Parathyroid adenoma (tissue), 2 donors: ENCODE measurements around the gene MAP2K2.
"Not testable (repeated sequence)": the region's sequence is repeated elsewhere in the genome, so short reads cannot be mapped to it uniquely, and the experiment has no call there.

ENCODE experiments used
- H2AFZ ChIP-seq: fragments of 300-600 bp; sonication (generic); one replicate; pipeline ENCODE4 v1.7.0; 2017; ENCODE audit warnings: antibody characterized with exemption, mild to moderate bottlenecking
- H3K27ac ChIP-seq: fragments of 300-600 bp; sonication (generic); one replicate; pipeline ENCODE4 v1.7.0; 2017
- H3K27me3 ChIP-seq: fragments of 300-600 bp; sonication (generic); one replicate; pipeline ENCODE4 v1.7.0; 2017; ENCODE audit warnings: low read length; ENCODE audit not compliant: control insufficient read depth, insufficient read depth
- H3K36me3 ChIP-seq: fragments of 300-600 bp; sonication (generic); one replicate; pipeline ENCODE4 v1.7.0; 2017; ENCODE audit warnings: low read length; ENCODE audit not compliant: control insufficient read depth, insufficient read depth
- H3K4me1 ChIP-seq: fragments of 300-600 bp; sonication (generic); one replicate; pipeline ENCODE4 v1.7.0; 2017; ENCODE audit warnings: control low read depth
- H3K4me2 ChIP-seq: fragments of 300-600 bp; sonication (generic); one replicate; pipeline ENCODE4 v1.7.0; 2017; ENCODE audit warnings: low read length
- H3K4me3 ChIP-seq: fragments of 300-600 bp; sonication (generic); one replicate; pipeline ENCODE4 v1.7.0; 2017; ENCODE audit warnings: low read depth, low read length
- H3K79me2 ChIP-seq: fragments of 300-600 bp; sonication (generic); one replicate; pipeline ENCODE4 v1.7.0; 2017; ENCODE audit warnings: control low read depth
- H3K9ac ChIP-seq: fragments of 300-600 bp; sonication (generic); one replicate; pipeline ENCODE4 v1.7.0; 2017; ENCODE audit warnings: mild to moderate bottlenecking
- H3K9me3 ChIP-seq: fragments of 300-600 bp; sonication (generic); one replicate; pipeline ENCODE4 v1.7.0; 2017; ENCODE audit warnings: low read length; ENCODE audit not compliant: control insufficient read depth
- TF ChIP-seq, protein P1 (sequence below): fragments of 300-600 bp; sonication (generic); IDR thresholded peaks from one replicate; pipeline ENCODE4 v1.7.0; 2017; ENCODE audit warnings: antibody characterized with exemption, mild to moderate bottlenecking
- donor health status: primary hyperparathyroidism.

Gene MAP2K2

DNA sequence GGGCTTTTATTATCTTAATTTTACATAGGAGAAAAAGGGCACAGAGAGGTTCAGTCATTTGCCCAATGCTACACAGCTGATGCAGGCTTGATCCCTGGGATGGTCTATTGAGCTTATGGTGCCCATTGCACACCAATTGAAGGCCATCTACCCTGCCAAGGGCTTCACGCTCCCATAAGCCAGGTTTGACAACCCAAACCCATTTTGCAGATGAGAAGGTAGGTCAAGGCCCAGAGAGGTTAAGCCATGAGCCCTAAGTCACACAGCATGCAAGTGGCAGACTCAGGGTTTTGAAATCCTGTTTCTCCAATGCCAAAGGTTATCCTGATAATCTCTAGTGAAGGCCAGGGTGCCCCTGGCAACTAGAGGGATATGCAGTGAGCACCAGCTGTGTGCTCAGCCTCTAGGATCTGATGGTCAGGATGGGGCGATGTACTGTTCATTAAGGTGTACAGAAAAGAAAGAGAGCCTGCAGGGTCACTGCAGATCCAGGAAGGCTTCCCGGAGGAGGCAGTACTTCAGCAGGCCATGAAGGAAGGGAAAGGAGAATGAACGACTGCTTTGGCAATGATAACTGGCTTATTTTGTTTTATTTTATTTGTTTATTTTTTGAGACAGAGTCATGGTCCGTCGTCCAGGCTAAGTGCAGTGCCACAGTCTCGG is 37.6 kb upstream of the MAP2K2 start:
- TF ChIP-seq, protein P1, sequence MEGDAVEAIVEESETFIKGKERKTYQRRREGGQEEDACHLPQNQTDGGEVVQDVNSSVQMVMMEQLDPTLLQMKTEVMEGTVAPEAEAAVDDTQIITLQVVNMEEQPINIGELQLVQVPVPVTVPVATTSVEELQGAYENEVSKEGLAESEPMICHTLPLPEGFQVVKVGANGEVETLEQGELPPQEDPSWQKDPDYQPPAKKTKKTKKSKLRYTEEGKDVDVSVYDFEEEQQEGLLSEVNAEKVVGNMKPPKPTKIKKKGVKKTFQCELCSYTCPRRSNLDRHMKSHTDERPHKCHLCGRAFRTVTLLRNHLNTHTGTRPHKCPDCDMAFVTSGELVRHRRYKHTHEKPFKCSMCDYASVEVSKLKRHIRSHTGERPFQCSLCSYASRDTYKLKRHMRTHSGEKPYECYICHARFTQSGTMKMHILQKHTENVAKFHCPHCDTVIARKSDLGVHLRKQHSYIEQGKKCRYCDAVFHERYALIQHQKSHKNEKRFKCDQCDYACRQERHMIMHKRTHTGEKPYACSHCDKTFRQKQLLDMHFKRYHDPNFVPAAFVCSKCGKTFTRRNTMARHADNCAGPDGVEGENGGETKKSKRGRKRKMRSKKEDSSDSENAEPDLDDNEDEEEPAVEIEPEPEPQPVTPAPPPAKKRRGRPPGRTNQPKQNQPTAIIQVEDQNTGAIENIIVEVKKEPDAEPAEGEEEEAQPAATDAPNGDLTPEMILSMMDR = no peak
- Histone ChIP-seq H3K79me2 (no peaks in the 10 kb centered on the region), H2AFZ (no peak overlapping the region), H3K27ac (no peak overlapping the region), H3K4me3 (no peak overlapping the region), H3K9me3 (no peaks in the 10 kb centered on the region), H3K4me1 (no peaks in the 10 kb centered on the region), H3K27me3 (peaks cover 4% of the 10 kb centered on the region), H3K9ac (no peak overlapping the region), H3K4me2 (no peak overlapping the region), H3K36me3 (no peaks in the 10 kb centered on the region)

DNA sequence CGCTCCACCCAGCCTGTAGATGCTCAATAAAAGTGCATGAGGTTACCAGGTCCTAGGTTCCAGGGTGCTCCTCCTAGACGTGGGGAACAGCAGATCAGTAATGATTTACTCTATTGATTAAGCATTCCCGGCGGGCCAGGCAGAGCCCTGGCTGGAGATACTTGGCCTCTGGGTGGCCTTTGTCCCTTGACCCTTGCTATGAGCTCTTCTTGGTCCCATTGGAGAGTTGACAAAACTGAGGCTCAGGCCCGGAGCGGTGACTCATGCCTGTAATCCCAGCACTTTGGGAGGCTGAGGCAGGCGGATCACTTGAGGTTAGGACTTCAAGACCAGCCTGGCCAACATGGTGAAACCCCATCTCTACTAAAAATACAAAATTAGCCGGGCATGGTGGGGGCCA is 34.0 kb upstream of the MAP2K2 start:
- H3K36me3 ChIP-seq, H3K27ac ChIP-seq, H3K27me3 ChIP-seq, H2AFZ ChIP-seq, H3K4me2 ChIP-seq, H3K4me3 ChIP-seq, H3K9ac ChIP-seq, H3K79me2 ChIP-seq, H3K4me1 ChIP-seq, H3K9me3 ChIP-seq: not testable (repeated sequence)

DNA sequence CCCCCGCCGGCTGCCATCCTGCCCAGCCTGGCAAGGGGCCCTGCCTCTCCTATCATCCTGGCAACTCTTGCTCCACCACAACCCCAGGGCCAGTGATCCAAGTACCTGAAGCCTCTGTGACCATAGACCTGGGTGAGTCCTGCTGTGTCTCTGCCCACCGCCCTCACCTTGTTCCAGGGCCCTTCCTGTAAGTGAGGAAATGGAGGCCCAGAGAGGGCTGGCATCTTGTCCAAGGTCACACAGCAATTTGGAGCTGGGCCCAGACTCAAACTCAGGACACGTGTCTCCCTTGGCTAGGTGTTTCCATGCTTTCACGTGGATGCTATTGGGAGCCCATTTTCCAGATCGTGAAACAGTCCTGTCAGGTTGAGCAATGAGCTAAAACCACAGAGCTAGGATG is 33.2 kb upstream of the MAP2K2 start:
- no peak overlapping the region for H3K9ac ChIP-seq
- TF ChIP-seq, protein P1 = no peak
- no peak overlapping the region for H3K4me2 ChIP-seq
- H2AFZ ChIP-seq = no peak overlapping the region
- peaks cover 4% of the 10 kb centered on the region for H3K27me3 ChIP-seq
- no peaks in the 10 kb centered on the region for H3K4me1 ChIP-seq
- H3K27ac ChIP-seq = no peak overlapping the region
- no peak overlapping the region for H3K4me3 ChIP-seq
- no peaks in the 10 kb centered on the region for H3K9me3 ChIP-seq
- no peaks in the 10 kb centered on the region for H3K36me3 ChIP-seq
- no peaks in the 10 kb centered on the region for H3K79me2 ChIP-seq

DNA sequence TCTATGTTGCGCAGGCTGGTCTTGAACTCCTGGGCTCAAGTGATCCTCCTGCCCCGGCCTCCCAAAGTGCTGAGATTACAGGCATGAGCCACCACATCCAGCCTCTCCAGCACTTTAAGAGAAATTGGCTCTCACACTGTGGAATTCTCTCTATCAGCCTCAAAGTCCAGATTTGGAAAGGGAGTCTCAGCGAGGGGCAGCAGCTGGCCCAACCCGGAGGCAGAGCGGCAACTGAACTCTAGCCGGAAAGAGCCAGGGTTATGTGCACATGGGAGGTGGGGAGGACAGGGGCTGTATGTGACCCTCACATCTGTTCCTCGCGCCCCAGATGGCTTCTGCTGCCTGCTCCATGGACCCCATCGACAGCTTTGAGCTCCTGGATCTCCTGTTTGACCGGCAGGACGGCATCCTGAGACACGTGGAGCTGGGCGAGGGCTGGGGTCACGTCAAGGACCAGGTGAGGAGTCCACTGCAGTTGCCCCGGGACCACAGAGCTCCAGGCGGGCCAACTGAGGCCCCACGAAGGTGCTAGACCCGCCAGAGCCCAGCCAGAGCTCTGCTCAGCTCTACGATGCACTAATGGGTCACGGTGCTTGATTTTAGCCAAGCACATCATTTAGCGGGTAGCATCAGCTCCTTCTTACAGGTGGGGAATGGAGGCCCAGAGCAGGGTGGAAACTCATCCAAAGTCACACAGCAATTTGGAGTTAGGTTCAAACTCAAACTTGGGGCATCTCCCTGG is 30.8 kb upstream of the MAP2K2 start:
- Histone ChIP-seq H3K27ac (no peak overlapping the region), H3K9ac (no peak overlapping the region), H3K4me2 (no peak overlapping the region), H3K79me2 (no peaks in the 10 kb centered on the region), H2AFZ (no peak overlapping the region), H3K4me3 (no peak overlapping the region), H3K36me3 (no peaks in the 10 kb centered on the region), H3K9me3 (no peaks in the 10 kb centered on the region), H3K4me1 (no peaks in the 10 kb centered on the region), H3K27me3 (no peaks in the 10 kb centered on the region)
- TF ChIP-seq, protein P1 = no peak

DNA sequence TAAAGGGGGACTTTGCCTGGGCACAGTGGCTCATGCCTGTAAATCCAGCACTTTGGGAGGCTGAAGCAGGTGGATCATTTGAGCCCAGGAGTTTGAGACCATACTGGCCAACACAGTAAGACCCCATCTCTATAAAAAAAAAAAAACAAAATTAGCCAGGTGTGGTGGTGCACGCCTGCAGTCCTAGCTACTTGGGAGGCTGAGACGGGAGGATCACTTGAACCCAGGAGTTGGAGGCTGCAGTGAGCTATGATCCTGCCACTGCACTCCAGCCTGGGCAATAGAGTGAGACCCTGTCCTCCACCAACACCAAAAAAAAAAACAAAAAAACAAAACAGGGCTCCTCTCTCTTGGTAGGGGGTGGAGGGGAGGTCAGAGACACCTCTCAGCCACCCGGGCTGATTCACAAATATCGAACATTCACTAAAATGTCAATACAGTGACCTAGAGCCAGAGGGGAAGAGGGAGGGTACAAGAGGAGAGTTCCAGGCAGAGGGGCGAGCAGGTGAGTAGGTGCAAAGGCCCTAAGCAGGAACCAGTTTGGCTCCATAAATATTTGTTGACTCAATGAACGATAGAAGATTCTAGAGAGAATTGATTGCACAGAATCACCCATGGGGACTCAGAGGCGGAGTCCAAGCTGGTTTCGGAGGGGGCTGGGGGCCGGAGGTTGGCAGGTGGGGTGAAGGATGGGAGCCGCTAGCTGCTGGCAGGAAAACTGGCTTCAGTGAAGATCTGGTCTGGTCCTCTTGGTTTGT is 28.5 kb upstream of the MAP2K2 start:
- no peak overlapping the region for H3K4me2 ChIP-seq
- TF ChIP-seq, protein P1 = no peak
- H2AFZ ChIP-seq = no peak overlapping the region
- no peak overlapping the region for H3K4me3 ChIP-seq
- no peaks in the 10 kb centered on the region for H3K79me2 ChIP-seq
- no peaks in the 10 kb centered on the region for H3K27me3 ChIP-seq
- H3K9me3 ChIP-seq = no peaks in the 10 kb centered on the region
- H3K4me1 ChIP-seq = no peaks in the 10 kb centered on the region
- H3K27ac ChIP-seq = no peak overlapping the region
- no peak overlapping the region for H3K9ac ChIP-seq
- no peaks in the 10 kb centered on the region for H3K36me3 ChIP-seq
